ENCODE results near the gene TUBGCP6.
A peak's percentile ranks its signal among the peaks of the same experiment; 100 is the strongest.

Gene TUBGCP6, protein sequence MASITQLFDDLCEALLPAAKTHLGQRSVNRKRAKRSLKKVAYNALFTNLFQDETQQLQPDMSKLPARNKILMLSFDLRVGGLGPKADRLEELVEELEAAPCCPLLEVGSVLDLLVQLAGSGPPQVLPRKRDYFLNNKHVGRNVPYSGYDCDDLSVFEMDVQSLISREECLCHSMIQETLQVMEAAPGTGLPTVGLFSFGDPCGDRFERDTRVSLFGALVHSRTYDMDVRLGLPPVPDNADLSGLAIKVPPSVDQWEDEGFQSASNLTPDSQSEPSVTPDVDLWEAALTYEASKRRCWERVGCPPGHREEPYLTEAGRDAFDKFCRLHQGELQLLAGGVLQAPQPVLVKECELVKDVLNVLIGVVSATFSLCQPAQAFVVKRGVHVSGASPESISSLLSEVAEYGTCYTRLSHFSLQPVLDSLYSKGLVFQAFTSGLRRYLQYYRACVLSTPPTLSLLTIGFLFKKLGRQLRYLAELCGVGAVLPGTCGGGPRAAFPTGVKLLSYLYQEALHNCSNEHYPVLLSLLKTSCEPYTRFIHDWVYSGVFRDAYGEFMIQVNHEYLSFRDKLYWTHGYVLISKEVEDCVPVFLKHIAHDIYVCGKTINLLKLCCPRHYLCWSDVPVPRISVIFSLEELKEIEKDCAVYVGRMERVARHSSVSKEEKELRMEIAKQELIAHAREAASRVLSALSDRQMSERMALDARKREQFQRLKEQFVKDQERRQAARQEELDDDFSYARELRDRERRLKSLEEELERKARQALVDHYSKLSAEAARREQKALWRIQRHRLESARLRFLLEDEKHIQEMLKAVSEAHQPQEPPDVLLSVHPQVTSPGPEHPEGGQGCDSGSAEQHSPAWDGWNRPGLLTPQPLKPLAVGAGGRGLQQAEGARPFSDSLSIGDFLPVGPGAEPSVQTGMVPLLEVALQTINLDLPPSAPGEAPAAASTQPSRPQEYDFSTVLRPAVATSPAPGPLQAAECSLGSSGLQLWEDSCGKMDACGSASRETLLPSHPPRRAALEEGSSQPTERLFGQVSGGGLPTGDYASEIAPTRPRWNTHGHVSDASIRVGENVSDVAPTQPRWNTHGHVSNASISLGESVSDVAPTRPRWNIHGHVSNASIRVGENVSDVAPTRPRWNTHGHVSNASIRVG (N-terminal part only)

DNA sequence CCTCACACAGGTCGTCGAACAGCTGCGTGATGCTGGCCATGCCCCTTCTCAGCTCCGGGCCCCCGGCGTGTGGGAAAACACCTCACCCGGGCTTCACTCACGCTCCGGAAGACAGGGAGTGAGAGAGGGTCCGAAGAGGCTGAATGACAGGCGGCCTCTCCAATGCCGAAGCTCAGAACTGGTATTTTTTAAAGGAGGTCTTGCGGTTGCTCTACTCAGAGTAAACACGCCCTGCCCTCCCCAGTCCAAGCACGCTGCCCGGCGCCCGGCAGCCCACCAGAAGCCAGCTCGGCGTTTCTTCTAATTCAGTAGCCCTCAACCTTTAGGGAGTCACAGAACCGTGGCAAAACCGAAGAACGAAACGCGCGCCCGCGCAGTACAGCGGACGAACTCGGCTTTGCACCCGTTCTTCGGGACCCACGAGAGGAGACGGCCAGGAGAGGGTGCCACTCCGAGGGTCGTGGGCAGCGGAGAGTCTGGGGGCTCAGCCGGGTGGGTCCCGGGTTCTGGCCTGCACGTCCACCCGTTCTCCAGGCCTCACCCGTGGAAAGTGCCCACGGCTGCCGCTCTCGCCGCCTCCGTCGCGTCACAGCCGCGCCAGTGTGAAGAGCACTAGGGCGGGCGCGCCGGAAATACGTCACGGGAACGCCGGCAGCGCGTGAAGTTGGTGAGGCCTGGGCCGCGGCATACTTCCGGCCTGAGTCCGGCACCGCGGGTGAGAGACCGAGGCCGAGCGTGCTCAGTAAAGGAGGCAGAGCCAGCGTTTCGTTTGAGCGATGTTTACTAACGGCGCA lies at the start of gene TUBGCP6:
TUBGCP6 (minus strand) TSS at position 604 of the 794 bp plus-strand sequence; CDS start at position 40, 564 bp downstream.
- Histone ChIP-seq H3K4me3 (peak within 1 kb of the TSS; percentile 54 to 92 (median 69)), H3K27ac (peak within 1 kb of the TSS; percentile 77 to 96 (median 92))

DNA sequence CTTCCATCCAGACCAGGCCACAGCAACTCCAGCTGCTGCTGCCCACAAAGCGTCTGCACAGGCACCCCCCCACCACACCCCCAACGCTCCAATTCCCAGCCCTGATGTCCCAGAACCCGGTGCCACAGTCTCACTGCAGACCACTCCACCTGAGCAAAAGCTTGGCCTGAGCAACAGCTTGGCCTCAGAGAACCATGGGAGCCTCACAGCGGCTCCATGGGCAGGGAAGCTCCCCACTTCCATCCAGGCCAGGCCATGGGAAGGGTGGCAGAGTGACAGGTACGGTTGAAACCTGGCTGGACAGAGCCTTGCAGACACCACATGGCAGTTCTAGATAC lies 49.5 kb upstream of the TUBGCP6 start:
- peak overlapping the region in 19 of 21 experiments; percentile 64 to 93 (median 83) for H3K27ac ChIP-seq
- no peak overlapping the region for H3K4me3 ChIP-seq

DNA sequence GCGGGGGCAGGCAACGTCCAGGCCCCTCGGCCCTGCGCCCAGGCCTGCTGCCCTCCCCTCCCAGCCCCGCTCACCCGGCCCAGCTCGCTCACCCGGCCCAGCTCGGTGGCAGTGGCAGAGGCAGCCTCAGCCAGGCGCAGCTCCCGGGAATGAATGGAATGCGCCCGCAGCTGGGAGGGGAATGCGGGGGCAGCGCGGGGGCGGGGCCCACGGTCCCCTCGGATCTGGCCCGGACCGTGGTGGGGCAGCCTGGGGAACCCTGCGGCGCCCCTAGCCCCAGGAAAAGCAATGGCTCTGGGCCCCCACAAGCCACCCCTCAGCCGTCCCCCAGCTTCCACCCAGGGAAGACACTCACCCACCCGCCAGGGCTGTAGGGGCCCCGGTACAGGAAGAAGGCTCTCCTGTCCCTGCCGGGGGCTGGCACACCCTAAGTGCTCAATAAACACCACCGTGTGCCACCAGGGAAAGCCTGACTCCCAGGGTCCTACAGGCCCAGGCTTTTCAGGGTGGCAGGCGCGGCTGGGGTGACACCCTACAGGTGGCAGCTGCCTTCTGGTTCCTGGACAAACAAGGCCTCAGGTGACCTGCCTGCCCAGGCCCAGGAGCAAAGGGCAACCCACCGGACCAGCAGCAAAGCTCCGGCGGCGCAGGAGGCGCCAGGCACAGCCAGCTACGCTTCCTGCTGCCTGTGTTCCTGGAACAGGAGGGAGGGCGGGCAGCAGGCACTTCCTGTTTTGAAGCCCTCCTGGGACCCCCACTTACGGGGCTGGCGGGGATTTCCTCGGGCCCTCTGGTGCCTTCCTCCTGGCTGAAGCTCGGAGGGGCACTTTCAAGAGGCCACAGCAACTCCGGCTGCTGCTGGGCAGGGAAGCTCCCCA lies 48.9 kb upstream of the TUBGCP6 start:
- peak overlapping the region; percentile 24 to 93 (median 83) for H3K27ac ChIP-seq
- peak overlapping the region in 6 of 7 experiments; percentile 5 to 26 (median 12) for H3K4me3 ChIP-seq

DNA sequence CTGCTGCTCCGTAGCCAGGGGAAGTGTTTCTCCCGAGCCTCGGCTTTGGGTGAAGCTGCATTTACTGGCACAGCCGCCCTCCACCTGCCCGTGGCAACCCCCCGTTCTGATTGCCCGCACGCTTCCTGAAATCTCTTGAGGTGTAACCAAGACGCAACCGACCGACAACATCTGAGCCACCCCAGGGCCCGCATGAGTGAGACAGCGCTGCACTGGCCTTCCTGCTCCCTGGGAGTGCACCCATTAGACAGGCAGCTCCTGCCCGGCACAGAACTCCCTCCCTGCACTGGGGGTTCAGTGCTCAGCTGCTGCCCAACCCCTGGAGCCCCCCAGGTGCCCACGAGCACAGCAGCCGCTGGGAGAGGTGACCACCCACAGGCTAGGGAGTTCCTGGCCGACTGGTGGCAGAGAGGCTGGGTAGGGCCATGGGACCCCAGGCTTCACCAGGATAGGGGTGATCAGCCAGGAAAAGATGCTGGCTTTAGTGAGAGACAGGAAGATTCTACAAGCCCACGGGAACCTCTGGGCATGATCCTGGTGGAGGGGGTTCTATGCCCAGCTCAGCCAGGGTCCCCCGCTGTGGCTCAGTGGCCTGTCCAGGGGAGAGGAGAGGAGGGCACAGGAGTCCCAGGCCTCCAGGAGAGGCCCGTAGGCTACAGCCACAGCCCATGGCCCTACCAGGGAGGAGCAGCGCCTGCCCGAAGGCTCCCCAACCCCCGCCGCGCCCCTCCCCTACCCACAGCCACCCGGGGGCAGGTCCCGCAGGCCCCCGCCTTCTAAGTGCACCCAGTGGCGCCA lies 48.0 kb upstream of the TUBGCP6 start:
- H3K4me3 ChIP-seq: peak overlapping the region in 4 of 7 experiments; percentile 11 to 26 (median 18)
- peak overlapping the region; percentile 24 to 93 (median 83) for H3K27ac ChIP-seq

DNA sequence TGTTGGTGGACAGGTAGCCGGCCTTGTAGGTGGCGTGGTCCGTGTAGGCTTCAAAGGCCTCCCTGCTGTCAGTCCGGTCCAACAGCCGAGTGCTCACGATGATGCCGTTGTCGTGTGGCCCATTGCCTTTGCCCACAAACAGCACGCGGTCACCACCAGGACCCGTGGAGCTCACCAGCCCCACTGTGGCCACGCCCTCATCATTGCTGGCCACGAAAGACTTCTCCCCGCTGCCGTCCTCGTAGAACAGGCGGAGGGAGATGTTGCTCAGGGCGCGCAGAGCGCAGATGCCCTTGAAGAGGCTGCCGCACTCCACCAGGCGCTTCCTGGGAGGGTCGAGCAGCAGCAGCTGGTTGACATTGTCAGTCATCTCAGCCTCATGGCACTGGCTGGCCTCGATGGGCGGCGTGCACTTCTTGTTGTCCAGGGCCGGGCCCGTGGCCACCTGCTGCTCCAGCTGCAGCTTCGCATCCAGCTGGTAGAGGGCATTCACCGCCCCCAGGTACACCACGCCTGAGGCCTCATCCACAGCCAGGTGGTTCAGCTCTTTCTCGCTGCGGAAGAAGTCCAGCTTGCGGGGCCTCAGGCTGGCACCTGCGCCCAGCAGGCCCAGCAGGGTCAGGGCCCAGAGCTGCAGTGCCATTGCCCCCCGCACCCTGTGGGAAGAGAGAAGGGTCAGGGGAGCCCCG lies 45.3 kb upstream of the TUBGCP6 start:
- Histone ChIP-seq H3K4me3 (no peak overlapping the region), H3K27ac (no peak overlapping the region)

DNA sequence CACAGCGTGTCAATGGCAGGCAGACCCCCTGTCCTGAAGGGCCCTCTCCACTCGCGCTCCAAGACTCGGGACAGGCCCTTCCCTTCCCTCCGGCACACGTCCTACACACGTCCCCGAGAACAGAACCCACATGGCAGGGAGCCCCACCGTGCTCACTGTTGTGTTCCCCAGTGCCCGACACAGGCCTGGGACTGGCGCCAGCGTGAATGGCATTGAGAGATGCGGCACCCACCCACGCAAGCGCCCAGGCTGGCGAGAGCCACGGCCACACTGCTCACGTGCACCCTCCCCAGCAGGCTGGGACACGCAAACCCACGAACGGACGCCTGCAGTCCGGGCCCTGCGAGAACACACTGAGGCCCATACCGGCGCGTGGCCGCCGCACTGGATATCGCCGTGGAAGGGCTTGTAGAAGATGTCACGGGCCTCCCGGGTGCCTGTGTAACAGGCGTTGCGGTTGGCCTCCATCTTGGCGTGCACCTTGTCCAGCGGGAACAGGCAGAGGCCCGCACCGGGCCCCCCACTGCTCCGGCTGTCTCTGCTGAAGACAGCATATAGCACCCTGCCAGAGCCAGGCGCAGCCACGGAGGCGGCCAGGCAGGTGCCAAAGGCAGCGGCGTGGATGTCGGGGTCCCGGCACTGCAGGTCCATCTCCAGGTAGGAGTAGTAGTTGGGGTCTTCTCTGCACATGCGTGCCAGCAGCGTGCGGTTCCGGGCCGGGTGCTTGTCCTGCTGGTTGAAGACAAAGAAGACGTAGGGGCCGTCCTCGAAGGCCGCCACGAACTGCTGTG lies 44.5 kb upstream of the TUBGCP6 start:
- Histone ChIP-seq H3K4me3 (no peak overlapping the region), H3K27ac (peak overlapping the region in 1 of 21 experiments; percentile 4)

DNA sequence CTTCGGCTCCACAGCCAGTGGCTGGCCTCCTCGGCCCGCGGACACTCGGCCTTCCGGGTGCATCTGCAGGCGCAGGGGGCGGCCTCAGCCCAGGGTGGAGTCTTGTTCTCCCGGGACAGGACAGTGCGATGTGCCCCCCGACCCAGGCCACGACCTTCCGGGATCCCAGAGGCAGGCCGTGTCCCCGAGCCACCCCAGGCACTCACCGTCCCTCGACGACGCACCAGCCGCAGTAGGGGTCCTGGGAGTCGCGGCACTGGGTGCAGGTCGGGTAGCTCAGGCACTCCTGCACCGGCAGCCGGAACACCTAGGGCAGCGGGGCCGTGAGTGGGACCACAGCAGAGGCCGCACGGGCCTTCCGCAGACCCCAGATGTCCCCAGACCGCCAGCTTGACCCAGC lies 42.9 kb upstream of the TUBGCP6 start:
- H3K27ac ChIP-seq: peak overlapping the region in 1 of 21 experiments; percentile 37
- H3K4me3 ChIP-seq: no peak overlapping the region

DNA sequence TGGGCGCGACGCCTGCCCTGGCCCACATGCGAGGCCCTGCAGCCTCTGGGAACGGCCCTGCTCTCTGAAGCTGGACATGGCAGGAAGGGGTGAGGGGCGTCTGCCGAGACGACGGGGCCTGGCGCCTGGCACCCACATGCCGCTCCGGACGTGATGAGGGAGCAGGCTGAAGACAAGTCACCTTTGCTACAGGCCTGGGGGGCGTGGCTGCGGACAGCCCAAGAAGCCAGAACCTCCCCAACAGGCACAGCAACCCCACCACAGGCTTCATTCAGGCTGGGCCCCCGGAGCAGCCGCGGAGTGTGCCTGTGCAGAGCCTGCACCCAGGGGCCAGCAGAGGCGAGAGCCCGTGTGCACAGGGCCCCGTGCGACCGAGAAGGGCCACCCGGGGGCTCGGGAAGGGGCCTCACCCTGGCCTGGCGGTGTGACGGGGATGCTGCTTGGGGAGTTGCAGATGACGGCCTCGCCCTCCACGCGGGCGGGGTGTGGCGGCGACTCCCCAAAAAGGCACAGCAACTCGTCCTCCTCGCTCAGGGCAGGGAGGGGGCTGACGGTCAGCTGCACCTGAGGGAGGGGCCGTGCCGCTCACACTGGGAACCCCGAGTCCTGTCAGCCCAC lies 42.0 kb upstream of the TUBGCP6 start:
- H3K27ac ChIP-seq: peak overlapping the region in 3 of 21 experiments; percentile 0 to 33 (median 4)

DNA sequence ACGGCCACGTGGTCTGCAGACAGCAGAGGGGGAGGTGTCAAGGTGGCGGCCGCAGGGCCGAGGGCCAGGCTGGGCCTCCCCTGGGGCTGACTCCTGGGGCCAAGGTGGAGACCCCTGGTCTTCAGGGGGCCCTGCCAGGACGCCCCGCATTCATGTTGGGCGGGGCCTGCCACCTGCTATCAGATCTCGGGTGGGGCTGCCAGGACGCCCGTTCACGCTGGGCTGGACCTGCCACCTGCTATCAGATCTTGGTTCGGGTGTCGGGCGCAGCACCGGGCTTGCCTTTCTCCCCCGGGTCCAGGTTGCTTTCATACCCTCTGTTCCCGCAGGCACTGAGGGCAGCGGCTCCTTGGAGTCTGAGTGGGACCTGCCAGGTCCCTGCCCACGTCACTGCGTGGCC lies 41.5 kb upstream of the TUBGCP6 start:
- peak overlapping the region in 3 of 21 experiments; percentile 0 to 33 (median 4) for H3K27ac ChIP-seq

More for the DNA sequence above, 42.0 kb upstream of the TUBGCP6 start:
- no peak overlapping the region for H3K4me3 ChIP-seq

DNA sequence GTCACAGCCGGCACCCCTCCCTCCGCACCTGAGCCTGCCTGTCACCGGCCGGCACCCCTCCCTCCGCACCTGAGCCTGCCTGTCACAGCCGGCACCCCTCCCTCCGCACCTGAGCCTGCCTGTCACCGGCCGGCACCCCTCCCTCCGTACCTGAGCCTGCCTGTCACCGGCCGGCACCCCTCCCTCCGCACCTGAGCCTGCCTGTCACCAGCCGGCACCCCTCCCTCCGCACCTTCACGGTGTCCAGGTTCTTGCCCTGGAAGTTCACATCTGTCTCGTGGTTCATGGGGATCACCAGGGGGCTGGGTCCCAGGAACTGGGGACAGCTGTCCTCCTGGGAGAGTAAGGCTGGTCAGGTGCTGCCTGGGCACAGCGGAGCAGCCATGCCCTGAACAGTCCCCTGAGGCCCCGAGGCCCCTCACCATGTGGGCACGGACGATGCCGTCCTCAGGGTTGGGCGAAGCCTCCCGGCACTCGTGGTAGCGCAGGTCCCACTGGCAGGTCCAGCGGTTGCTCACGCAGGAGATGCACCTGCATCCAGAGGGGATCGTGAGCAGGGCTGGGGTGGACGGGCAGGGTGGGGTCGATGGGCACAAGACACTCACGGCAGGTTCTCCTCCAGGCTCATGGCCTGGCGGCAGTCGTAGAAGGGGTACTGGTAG lies 40.9 kb upstream of the TUBGCP6 start:
- Histone ChIP-seq H3K4me3 (no peak overlapping the region), H3K27ac (peak overlapping the region in 3 of 21 experiments; percentile 0 to 33 (median 4))

More for the DNA sequence above, 41.5 kb upstream of the TUBGCP6 start:
- no peak overlapping the region for H3K4me3 ChIP-seq

DNA sequence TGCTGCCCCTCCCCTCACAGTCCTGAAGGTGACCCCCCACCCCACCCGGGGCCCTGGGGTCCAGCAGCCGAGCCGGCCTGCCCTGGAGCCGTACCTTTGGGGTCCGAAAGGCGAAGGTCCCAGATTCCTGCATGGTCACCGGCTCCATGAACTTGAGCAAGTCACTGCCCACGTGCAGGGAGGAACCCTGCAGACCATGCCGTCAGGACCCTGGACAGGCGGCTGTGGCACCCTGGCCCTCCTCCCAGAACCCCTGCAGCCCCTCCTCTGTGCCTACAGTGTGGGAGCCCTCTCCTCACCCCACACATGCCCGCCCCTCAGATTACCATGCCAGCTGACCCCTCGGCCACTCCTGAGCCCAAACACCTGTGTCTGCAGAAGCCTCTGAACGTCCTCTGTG lies 39.7 kb upstream of the TUBGCP6 start:
- H3K27ac ChIP-seq: peak overlapping the region in 1 of 21 experiments; percentile 2
- no peak overlapping the region for H3K4me3 ChIP-seq

DNA sequence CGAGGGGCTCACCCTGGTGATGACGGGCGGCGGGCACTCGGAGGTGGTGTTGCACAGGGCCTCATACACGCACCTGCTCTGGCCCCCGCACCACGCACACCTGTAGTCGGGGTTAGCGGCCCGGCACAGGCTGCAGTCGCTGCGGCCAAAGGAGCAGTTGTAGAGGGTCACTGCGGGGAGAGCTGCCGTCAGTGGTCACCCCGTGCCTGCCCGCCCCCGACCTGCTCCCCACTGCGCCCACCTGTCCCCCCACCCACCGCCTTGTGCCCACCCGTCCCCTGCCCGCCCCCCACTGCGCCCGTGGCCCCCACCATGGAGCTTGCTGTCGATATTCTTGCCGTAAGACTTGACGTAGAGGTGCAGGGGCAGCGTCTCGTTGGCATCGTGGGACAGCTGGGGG lies 39.0 kb upstream of the TUBGCP6 start:
- no peak overlapping the region for H3K4me3 ChIP-seq
- H3K27ac ChIP-seq: peak overlapping the region in 1 of 21 experiments; percentile 32

DNA sequence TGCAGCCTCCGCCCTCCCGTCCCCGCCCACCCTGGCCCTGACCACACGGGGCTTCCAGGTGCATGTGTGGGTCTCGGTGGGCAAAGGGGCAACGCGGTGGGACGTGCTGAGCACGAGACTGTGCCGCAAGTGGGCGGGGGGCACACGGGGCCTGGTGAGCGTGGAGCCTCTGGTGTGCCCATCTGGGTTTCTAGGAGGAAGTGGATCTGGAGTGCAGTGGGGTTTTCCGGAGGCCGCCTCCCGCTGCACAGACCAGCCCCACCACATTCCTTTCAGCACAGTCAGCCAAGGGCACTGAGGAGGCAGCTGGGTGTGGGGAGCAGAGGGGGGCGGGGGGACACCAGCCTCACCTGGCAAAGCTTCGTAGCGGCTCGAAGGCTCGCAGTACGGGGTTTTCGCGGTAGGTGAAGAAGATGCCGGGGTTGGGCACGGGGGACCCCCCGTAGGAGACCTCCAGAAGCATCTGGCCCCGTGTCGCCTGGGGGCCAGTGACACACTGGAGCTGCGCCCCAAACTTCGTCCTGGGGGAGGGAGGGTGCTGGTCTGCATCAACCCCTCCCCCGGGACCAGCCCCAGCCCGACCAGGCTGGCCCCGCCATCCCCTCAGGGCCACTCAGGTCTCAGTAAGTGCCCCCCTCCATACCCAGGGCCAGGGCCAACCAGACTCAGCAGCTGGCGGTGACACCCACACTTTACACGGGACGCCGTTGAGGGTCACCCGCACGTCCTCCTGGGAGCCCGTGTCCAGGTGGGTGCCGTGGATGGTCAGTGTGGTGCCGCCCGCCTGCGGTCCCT lies 37.7 kb upstream of the TUBGCP6 start:
- peak overlapping the region in 20 of 21 experiments; percentile 22 to 81 (median 64) for H3K27ac ChIP-seq
- H3K4me3 ChIP-seq: peak overlapping the region in 1 of 7 experiments; percentile 18

DNA sequence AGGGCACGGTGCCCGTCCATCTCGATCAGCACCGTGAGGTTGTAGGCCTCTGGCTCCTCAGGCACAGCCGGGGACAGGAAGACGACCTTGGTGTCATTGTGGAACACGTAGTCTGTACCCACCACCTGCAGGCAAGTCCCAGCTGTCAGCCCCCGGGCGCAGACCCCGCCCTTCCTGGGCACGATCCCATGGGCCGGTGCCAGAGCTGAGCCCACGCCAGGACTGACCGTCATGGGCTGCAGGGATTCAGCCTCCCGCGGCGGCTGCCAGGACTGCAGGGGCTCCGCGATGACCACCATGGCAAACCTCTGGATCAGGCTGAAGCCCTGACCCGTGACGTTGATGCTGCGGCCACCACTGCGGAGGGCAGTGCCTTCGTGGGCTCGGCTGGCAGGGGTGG lies 37.1 kb upstream of the TUBGCP6 start:
- Histone ChIP-seq H3K4me3 (peak overlapping the region in 1 of 7 experiments; percentile 18), H3K27ac (peak overlapping the region in 19 of 21 experiments; percentile 22 to 81 (median 65))

Measured in skin epidermis (tissue), 12 donors.